ENCODE measurements around the gene ADGRD1.

The ADGRD1 gene

GRCh38 chr12:131094831-131095805 is 141.4 kb downstream of the ADGRD1 start:
- DNase-seq: no peak

- DNase-seq: no peak
Observed at GRCh38 chr12:131095826-131096680, 142.3 kb downstream of the ADGRD1 start.

DNA sequence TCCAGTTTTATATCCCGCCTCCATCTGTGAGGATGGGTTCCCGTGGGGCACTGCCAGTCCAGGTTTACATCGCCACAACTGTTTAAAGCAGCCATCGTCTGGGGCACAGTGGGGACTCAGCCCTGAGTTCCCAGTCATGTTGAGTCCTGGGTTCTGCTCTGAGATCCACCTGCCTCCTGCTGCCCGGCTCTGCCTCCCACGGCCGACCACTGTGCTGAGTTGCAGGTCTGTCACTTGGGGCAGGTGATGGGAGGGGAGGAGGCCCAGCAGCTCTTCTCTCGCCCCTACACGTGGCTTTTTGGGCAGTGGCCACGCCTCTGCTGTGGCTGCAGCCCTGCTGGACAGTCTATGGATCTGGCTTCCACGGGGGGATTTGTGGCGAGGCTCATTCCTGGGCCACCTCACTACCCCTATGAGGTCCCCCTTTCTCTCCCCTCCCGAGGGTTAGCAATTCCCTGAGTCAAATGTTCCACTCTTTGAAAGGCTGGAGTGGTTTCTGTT is 143.0 kb downstream of the ADGRD1 start:
- no peak for DNase-seq

DNA sequence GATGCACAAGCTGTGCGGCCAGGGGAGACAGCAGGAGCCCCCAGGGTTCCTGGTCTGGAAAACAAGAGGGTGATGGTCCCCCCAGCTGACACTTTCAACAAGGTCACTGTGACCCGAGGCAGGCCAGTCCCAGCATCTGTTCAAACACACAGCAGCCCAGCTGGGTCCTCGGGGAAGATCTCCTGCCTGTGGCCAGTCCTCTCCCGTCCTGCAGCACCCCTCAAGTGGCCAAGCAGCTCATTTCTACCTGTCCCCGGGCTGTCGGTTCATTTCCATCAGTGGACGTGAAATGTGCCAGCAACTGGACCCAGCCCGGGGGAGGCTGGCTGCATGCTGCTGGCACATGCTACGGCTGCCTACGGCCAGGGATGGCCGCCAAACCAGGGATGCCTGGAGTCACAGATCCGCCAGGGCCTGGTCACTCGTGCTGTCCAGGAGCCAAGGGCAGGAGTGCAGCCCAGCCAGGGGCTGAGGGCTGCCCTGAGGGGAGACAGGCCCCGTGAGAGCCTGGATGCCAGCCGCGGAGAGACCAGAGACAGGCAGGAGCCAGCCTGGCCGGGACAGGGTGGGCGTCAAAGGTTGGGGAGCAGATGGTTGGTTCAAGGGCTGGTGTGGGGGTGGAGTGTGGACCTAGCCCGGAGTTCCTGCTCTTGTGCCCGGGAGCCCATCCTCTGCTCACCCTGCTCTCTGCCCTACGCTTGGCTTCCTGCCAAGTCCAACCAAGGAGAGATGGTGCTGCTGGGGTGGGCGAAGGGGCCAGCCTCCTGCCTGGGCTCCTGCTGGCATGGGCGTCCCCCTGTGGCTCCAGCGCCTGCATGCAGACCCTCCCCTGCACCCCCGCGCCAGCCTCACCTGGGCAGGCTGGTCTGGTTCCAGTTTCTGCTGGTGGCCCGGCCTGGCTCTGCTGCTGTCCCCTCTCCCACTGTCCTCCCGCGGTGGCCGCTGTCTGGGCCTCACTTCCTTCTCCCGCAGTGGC is 143.8 kb downstream of the ADGRD1 start:
- DNase-seq: no peak

DNA sequence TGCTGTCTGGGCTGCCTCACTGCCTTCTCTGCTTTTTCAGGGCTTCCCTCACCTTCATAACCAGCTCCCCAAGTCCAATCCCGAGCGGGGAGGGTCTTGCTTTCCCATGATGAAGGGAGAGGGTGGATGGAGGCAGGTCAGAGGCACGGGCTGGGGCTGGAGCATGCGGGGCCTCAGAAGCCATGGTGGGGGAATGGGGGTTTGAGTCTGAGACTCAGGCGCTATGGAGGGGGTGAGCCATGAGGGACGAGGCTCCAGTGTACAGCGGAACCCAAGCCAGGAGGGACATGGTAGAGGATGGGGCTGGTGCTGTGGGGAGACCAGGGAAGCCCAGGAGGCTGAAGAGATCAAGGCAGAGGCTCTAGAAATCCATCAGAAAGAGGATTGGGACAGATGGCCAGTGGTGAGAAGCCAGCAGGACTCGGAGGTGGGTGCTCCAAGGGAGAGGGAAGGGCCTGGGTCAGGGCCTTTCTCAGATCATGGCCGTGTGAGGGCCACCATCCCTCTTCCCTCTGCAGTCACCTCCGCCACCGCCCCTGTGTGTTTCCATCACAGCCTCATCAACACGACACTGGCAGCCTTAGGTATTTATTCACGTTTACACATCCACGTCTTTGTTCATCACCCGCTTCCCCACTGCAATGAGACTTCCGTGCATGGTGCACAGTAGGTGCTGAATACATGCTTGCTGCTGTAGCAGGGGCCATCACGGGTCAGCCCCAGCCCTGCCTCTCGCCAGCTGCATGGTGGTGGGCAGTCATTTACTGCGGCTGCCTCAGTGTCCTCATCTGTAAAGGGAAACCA is 144.7 kb downstream of the ADGRD1 start:
- no peak for DNase-seq

DNA sequence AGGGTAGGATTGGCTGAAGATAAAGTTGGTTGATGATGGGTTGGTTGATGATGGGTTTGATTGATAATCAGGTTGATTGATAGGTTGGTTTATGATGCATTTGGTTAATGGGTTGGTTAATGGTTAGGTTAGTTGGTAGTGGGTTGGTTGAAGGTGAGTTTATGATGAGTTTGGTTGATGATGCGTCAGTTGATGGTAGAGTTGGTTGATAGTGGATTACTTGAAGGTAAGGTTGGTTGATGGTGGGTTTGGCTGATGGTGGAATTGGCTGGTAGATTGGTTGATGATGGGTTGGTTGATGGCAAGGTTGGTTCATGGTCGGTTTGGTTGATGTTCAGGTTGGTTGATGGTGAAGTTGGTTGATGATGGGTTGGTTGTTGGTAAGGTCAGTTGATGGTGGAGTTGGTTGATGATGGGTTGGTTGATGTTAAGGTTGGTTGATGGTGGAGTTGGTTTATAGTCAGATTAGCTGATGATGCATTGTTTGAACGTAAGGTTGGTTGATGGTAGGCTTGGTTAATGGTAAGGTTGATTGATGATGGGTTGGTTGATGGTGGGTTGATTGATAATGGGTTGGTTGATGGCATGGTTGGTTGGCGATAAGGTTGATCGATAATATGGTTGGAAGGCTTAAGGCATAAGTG is 146.4 kb downstream of the ADGRD1 start:
- no peak for DNase-seq

- DNase-seq: no peak
Observed at GRCh38 chr12:131101006-131101405, 147.3 kb downstream of the ADGRD1 start.

DNA sequence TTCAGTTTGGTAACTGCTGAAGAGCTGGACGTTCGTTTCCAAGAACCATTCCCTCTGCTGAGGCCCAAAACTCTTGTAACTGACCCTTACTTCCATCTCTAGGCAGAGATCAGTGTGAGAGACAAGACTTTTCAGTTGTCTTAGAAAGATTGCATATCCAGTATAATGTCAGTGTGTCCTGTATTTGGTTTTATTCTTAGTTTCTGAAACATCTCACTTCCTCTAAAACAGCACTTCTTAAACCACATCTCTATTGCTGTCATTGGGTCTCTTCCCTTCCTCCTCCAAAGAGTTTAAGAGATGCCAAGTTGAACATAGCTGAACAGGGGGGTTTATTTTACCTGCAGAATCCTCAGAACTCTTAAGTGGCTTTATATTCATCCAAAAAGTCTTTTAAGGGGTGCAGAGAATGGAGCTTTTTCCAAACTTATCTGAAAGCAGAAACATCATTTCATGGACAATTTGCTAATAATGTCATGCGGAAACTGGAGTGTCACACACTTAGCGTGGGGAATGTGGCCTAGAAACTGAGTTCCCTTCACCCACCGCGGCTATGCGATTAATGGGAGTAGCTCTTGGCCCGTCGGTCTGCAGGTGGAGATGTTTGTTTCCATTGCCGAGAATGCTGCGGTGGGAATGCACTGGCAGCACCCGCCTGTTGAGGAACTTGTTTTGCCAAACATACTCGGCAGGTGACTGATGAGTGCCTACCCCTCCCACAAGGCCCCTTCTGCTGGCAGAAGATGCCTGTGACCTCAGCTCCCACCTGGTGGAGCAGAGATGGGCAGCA is 148.2 kb downstream of the ADGRD1 start:
- peak; percentile 72 for DNase-seq

GRCh38 chr12:131102493-131102931 is 148.8 kb downstream of the ADGRD1 start:
- peak; percentile 22 for DNase-seq

- DNase-seq: no peak
Observed at GRCh38 chr12:131102991-131103668, 149.4 kb downstream of the ADGRD1 start.

DNA sequence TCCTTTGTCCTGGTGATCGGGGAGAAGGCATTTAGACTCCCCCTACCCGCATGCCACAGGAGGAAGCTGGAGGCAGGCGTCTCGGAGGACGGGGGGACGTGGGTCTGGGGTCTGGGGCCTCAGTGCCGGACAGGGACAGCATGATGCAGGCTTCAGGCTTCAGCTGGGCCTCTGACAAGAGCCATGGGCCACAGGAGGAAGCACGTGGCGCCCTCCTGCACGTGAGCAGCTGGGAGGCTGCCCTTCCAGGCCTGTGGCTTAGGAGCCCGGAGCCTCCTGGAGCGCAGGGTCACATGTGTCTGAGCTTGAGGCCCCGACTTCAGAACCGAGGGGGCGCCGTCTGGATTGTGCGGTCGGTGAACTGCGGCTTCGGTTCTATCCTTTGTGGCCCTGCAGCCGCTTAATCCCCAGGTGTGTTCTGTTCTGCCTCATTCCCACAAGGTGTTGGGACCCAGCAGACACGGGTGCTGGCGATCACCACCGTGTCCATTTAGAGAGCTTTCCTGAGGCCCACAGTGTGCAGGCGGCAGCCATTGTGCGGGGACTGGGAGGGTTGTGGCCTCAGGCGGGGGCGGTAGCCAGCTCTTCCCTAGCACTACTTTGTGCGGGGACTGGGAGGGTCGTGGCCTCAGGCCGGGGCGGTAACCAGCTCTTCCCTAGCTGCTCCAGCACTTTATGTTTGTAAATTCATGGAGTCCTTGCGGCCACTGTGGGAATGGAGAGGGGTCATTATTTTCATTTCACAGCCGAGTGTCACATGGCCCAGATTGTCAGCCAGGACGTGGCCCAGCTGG is 150.2 kb downstream of the ADGRD1 start:
- no peak for DNase-seq

- DNase-seq: no peak
Observed at GRCh38 chr12:131104463-131105350, 151.0 kb downstream of the ADGRD1 start.

- DNase-seq: no peak
Observed at GRCh38 chr12:131105351-131105735, 151.6 kb downstream of the ADGRD1 start.

DNA sequence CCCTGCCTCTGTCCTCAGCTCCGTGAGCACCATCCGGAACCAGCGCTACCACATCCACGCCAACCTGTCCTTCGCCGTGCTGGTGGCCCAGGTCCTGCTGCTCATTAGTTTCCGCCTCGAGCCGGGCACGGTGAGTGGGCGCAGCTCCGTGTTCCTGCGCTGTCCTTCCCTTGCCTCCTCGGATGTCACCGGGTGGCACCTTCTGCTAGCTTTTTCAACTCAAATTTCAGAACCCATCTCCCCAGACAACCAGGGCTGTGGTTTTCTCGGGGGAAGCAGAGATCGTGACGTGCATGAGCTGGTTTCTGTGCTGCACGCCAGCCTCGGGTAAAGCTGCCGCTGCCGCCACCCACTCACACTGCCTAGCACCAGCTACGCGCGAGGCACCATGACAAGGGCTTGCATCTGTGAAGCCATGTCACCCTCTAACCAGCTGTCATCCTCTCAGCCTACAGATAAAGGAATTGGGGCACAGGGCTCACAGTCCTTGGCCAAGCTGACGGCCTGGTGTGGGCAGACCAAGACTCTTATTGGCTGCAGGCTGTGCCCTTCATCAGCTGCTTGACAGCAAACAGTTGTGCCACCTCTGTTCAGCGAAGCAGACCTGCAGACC is 152.1 kb downstream of the ADGRD1 start:
- no peak for DNase-seq

- no peak for DNase-seq
Observed at GRCh38 chr12:131106349-131106941, 152.7 kb downstream of the ADGRD1 start.

DNA sequence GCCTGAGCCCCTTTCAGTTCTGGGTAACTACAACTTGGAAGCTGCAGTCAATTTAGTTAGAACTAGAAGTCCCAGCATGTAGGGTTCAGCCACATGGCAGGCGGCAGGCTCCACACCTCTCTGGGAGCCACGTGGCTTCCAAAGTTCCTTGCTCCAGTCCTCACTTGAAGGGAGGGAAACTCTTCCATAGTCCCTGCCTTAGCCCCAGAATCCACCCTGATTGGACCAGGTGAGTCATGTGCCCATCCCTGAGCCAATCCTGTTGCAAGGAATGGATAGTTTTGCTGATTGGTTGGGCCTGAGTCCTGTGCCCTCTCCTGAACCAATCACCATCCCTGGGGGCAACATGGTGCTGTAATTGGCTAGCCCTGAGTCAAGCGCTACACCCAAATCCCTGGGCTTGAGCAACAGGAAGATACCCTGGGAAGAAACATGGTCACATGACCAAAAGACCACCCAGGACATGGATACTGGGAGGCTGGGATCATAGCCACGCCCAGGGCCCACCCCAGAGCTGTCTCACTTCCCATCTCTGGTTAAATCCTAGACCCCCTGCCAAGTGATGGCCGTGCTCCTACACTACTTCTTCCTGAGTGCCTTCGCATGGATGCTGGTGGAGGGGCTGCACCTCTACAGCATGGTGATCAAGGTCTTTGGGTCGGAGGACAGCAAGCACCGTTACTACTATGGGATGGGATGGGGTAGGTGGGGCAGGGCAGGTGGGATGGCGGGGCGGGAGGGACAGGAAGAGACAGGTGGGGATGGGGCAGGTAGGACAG is 154.7 kb downstream of the ADGRD1 start:
- no peak for DNase-seq
